HepG2 (cell line): ENCODE results near the gene RPS6KA2. TPM values are rescaled to one million over a fixed set of nuclear protein-coding genes. Genes with fewer than 3 reads are reported as not detected.

ENCODE experiments used
- ATAC-seq: fragments of 200-7000 bp; cut with Tn5 transposase; 3 replicates; pipeline ENCODE4 v1.9.1; 2020; ENCODE audit warnings: mild to moderate bottlenecking, moderate library complexity
- BruUV-seq: library from RNA; stranded (reverse); fragments of 400-500 nt; replicated peaks from 2 replicates; lab custom pipeline; 2021; lab: Mats Ljungman, UMichigan
- CTCF ChIA-PET: fragments of 300-600 bp; formaldehyde crosslinking; extraction: SDS; loops from one replicate; lab custom pipeline; 2021; ENCODE audit warnings: low total read pairs, inconsistent platforms, low intra/inter-chr PET ratio; lab: Yijun Ruan, JAX
- POLR2A ChIA-PET: fragments of 350-600 bp; sonication (Branson Sonifier 250); formaldehyde crosslinking; loops from one replicate; lab custom pipeline; 2020; ENCODE audit warnings: antibody characterized with exemption, inconsistent platforms; lab: Yijun Ruan, JAX
- DNase-seq: peaks from one replicate; pipeline ENCODE4 v3.0.0-alpha.2; 2015; ENCODE audit warnings: low spot score
- FAIRE-seq: peaks from 3 replicates; lab custom pipeline; 2011; peaks lifted over from hg19 to GRCh38; lab: Jason Lieb, UNC
- H2AFZ ChIP-seq: one replicate; pipeline ENCODE4 v1.6.1; 2011; ENCODE audit warnings: low read length, inconsistent platforms
- H3K27ac ChIP-seq: fragments of 300-600 bp; 3 replicates; pipeline ENCODE4 v1.8.0; 2011; ENCODE audit warnings: mixed run types, mild to moderate bottlenecking, mixed read lengths, low read length, inconsistent platforms; ENCODE audit not compliant: insufficient read depth; ENCODE audit errors: extremely low read length
- H3K27me3 ChIP-seq, 2 experiments: fragments of 200-600 bp in 1 of 2; 2 replicates in 1 of 2; 3 replicates in 1 of 2; pipeline versions ENCODE4 v1.6.0 to v1.8.0; 2011; ENCODE audit warnings: low read length in 2 of 2, mild to moderate bottlenecking in 2 of 2, moderate library complexity in 2 of 2, inconsistent platforms in 1 of 2; ENCODE audit not compliant: insufficient read depth in 2 of 2, control insufficient read depth in 1 of 2
- H3K36me3 ChIP-seq, 2 experiments: fragments of 200-600 bp in 1 of 2; replicated peaks in 1 of 2; 2 replicates in 1 of 2; 3 replicates in 1 of 2; pipeline versions ENCODE4 v1.5.1 to v1.8.0; 2011; ENCODE audit warnings: low read length in 2 of 2, inconsistent platforms in 1 of 2; ENCODE audit not compliant: insufficient read depth in 2 of 2, control insufficient read depth in 1 of 2
- H3K4me1 ChIP-seq: 2 replicates; pipeline ENCODE4 v1.5.1; 2012; ENCODE audit warnings: low read length, inconsistent platforms; ENCODE audit not compliant: insufficient read depth
- H3K4me2 ChIP-seq: 2 replicates; pipeline ENCODE4 v1.6.0; 2011; ENCODE audit warnings: low read depth, low read length, inconsistent platforms
- H3K4me3 ChIP-seq, 3 experiments: fragments of 200-600 bp in 1 of 3; sonication (generic), shearing (Covaris generic) in 1 of 3; replicated peaks in 1 of 3; 2 replicates each; pipeline ENCODE4 v1.5.1; 2011 to 2016; ENCODE audit warnings: low read length in 3 of 3, inconsistent platforms in 2 of 3, low read depth in 2 of 3, mild to moderate bottlenecking in 2 of 3, control low read depth in 1 of 3, mixed read lengths in 1 of 3; ENCODE audit not compliant: insufficient read depth in 1 of 3
- H3K79me2 ChIP-seq: one replicate; pipeline ENCODE4 v1.6.1; 2011; ENCODE audit warnings: low read length, inconsistent platforms; ENCODE audit not compliant: insufficient read depth
- H3K9ac ChIP-seq: 2 replicates; pipeline ENCODE4 v1.6.0; 2011; ENCODE audit warnings: mild to moderate bottlenecking, low read depth, low read length, inconsistent platforms; ENCODE audit not compliant: insufficient read depth
- H3K9me3 ChIP-seq: 2 replicates; pipeline ENCODE4 v1.5.1; 2012; ENCODE audit warnings: mild to moderate bottlenecking, low read length
- H4K20me1 ChIP-seq: 2 replicates; pipeline ENCODE4 v1.6.0; 2011; ENCODE audit warnings: inconsistent platforms, mild to moderate bottlenecking, low read length, moderate library complexity; ENCODE audit not compliant: insufficient read depth
- FOXP1 ChIP-seq, 2 experiments: fragments of 450-650 bp in 1 of 2; IDR thresholded peaks; 2 replicates each; pipeline ENCODE4 v1.6.1; 2017 to 2018; ENCODE audit warnings: antibody characterized with exemption in 1 of 2
- HMGA1 ChIP-seq: sonication (generic); formaldehyde crosslinking; conservative IDR thresholded peaks from 2 replicates; pipeline ENCODE4 v1.4.0; 2020; ENCODE audit warnings: missing genetic modification reagents
- HNRNPLL ChIP-seq: fragments of 200-400 bp; formaldehyde crosslinking; IDR thresholded peaks from 2 replicates; pipeline ENCODE4 v1.6.1; 2017; ENCODE audit warnings: mild to moderate bottlenecking, low read depth, low read length; ENCODE audit not compliant: poor library complexity, severe bottlenecking
- HOXA5 ChIP-seq: sonication (generic); formaldehyde crosslinking; IDR thresholded peaks from 2 replicates; pipeline ENCODE4 v1.4.0; 2020; ENCODE audit warnings: missing genetic modification reagents
- JDP2 ChIP-seq: sonication (generic); formaldehyde crosslinking; IDR thresholded peaks from 2 replicates; pipeline ENCODE4 v1.8.1; 2022; ENCODE audit warnings: missing genetic modification reagents, borderline replicate concordance
- MEIS1 ChIP-seq: sonication (generic); formaldehyde crosslinking; IDR thresholded peaks from 2 replicates; pipeline ENCODE4 v1.9.0; 2021; ENCODE audit warnings: mild to moderate bottlenecking, missing genetic modification reagents, moderate library complexity, borderline replicate concordance
- MEIS2 ChIP-seq: sonication (generic); formaldehyde crosslinking; IDR thresholded peaks from 2 replicates; pipeline ENCODE4 v1.9.0; 2021; ENCODE audit warnings: mild to moderate bottlenecking, missing genetic modification reagents
- NCOA5 ChIP-seq: sonication (generic); formaldehyde crosslinking; IDR thresholded peaks from 2 replicates; pipeline ENCODE4 v1.4.0; 2020; ENCODE audit warnings: missing genetic modification reagents
- SOX13 ChIP-seq, 3 experiments: fragments of 450-650 bp in 1 of 3; sonication (generic) in 1 of 3; formaldehyde crosslinking in 1 of 3; IDR thresholded peaks in 2 of 3; conservative IDR thresholded peaks in 1 of 3; 2 replicates each; pipeline versions ENCODE4 v1.5.0 to v1.6.1; 2016 to 2020; ENCODE audit warnings: antibody characterized with exemption in 1 of 3, mild to moderate bottlenecking in 1 of 3, missing compliant biosample characterization in 1 of 3, missing genetic modification reagents in 1 of 3, moderate library complexity in 1 of 3
- TBL1XR1 ChIP-seq: fragments of 150-350 bp; IDR thresholded peaks from 2 replicates; pipeline ENCODE4 v1.6.1; 2014; ENCODE audit warnings: borderline replicate concordance, low read length; ENCODE audit not compliant: partially characterized antibody
- ZNF232 ChIP-seq: sonication (generic); formaldehyde crosslinking; IDR thresholded peaks from 2 replicates; pipeline ENCODE4 v1.4.0; 2020; ENCODE audit warnings: missing genetic modification reagents, borderline replicate concordance
- ZNF234 ChIP-seq: sonication (generic); formaldehyde crosslinking; conservative IDR thresholded peaks from 2 replicates; pipeline ENCODE4 v1.5.1; 2020; ENCODE audit warnings: mild to moderate bottlenecking, missing genetic modification reagents
- ZNF263 ChIP-seq: sonication (generic); formaldehyde crosslinking; IDR thresholded peaks from 2 replicates; pipeline ENCODE4 v1.4.0; 2020; ENCODE audit warnings: missing genetic modification reagents
- ZNF335 ChIP-seq: sonication (generic); formaldehyde crosslinking; IDR thresholded peaks from 2 replicates; pipeline ENCODE4 v1.4.0; 2020; ENCODE audit warnings: missing genetic modification reagents
- ZNF713 ChIP-seq: sonication (generic); formaldehyde crosslinking; IDR thresholded peaks from 2 replicates; pipeline ENCODE4 v1.4.0; 2020; ENCODE audit warnings: mild to moderate bottlenecking, missing genetic modification reagents
- WGBS: methylation state at CpG from one replicate; pipeline ENCODE4 v1.1.6; 2017; ENCODE audit warnings: low lambda C conversion rate; 5-methylcytosine and 5-hydroxymethylcytosine counted together
- in situ Hi-C: cut with HindIII; loops from 2 replicates; pipeline ENCODE4 v1.10.0; 2017; ENCODE audit warnings: low pct_unique_long_range_greater_than_20kb; ENCODE audit not compliant: extremely low pct_ligation_motif_present
- intact Hi-C: fragments of 100-400 bp; cut with micrococcal nuclease; formaldehyde crosslinking; loops from one replicate; pipeline ENCODE4 v1.10.0; 2022; ENCODE audit not compliant: unreplicated experiment
- polyA plus RNA-seq, 8 experiments: library from polyadenylated mRNA; depleted of rRNA in 3 of 8; stranded (reverse) in 7 of 8; unstranded in 1 of 8; fragments of >200 nt; fragmentation: Illumina TruSeq in 4 of 8; extraction: Trizol in 4 of 8; gene quantifications; 2 replicates each; pipeline versions ENCODE4 v1.2.1 to v1.2.3, GENCODE V29; 2011 to 2016; ENCODE audit warnings: low read depth in 4 of 8, missing spikeins in 1 of 8, mixed read lengths in 1 of 8; ENCODE audit not compliant: insufficient read depth in 1 of 8
- total RNA-seq, 5 experiments: library from RNA; depleted of rRNA; stranded (reverse); fragments of >200 nt; fragmentation: Illumina TruSeq; extraction: Trizol; gene quantifications; 2 replicates each; pipeline ENCODE4 v1.2.3, GENCODE V29; 2016; ENCODE audit warnings: low read depth in 1 of 5
- TF ChIP-seq, protein P1 (sequence below): IDR thresholded peaks from 2 replicates; pipeline ENCODE4 v1.6.1; 2012; ENCODE audit warnings: low read length, improper control_type of control experiment

The RPS6KA2 gene
- total and polyA plus RNA-seq, 2 of the 13 experiments (the other 11 are each of a cell fraction or from before 2014, with no cell fraction given): 0.22 to 0.38 TPM

- TF ChIP-seq, protein P1, sequence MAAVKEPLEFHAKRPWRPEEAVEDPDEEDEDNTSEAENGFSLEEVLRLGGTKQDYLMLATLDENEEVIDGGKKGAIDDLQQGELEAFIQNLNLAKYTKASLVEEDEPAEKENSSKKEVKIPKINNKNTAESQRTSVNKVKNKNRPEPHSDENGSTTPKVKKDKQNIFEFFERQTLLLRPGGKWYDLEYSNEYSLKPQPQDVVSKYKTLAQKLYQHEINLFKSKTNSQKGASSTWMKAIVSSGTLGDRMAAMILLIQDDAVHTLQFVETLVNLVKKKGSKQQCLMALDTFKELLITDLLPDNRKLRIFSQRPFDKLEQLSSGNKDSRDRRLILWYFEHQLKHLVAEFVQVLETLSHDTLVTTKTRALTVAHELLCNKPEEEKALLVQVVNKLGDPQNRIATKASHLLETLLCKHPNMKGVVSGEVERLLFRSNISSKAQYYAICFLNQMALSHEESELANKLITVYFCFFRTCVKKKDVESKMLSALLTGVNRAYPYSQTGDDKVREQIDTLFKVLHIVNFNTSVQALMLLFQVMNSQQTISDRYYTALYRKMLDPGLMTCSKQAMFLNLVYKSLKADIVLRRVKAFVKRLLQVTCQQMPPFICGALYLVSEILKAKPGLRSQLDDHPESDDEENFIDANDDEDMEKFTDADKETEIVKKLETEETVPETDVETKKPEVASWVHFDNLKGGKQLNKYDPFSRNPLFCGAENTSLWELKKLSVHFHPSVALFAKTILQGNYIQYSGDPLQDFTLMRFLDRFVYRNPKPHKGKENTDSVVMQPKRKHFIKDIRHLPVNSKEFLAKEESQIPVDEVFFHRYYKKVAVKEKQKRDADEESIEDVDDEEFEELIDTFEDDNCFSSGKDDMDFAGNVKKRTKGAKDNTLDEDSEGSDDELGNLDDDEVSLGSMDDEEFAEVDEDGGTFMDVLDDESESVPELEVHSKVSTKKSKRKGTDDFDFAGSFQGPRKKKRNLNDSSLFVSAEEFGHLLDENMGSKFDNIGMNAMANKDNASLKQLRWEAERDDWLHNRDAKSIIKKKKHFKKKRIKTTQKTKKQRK: no peak
Measured at GRCh38 chr6:166541366-166541765, 85.7 kb downstream of the RPS6KA2 start (continued).

DNA sequence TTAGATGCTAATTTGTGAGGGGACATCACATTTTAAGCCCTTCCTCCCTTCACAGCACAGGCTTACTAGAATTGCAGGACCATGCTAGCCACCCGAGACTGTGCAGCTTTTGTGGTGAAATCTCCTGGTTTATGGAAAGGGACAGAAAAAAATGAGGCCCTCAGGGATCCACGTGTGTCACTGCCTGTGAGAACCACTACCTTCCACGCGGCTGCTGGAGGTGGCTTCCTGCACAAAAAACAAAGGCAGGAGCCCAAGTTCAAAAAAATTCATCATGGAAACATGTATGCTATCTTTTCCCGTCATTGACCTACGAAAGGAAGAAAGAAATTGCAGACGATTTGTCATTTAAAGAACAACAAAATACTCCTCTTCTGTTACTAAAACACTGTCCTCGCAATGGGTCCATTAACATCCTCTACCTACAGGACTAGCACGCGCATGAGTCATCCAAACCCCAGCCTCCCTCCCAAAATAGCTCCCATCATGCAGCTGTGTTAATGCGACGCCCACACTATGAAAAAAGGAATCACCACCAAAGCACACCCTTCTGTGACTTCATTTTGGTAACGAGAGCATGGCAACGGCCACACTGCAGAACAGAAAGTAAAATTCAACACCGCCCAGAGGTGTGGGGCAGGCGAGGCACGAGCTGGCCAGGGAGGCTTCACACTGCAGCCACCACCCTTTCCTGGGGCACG is 86.3 kb downstream of the RPS6KA2 start:
- no peak for FAIRE-seq
- in situ Hi-C loops: no loop called here
- CTCF ChIA-PET: no interaction called here

More for the DNA sequence above, 86.3 kb downstream of the RPS6KA2 start:
- H3K79me2 ChIP-seq: no peaks in the 10 kb centered on the region
- H3K9me3 ChIP-seq: no peaks in the 10 kb centered on the region
- DNase-seq: no peak
- no peaks in the 10 kb centered on the region for H3K36me3 ChIP-seq
- H3K27me3 ChIP-seq: peaks cover 6 to 88% of the 10 kb centered on the region in 2 experiments
- no peak; the same call in 2 of the 3 replicates for ATAC-seq
- H3K9ac ChIP-seq: no peak overlapping the region
- WGBS: 29% methylated on average over 18 of the region's 18 CpGs
- no peak overlapping the region for H3K4me3 ChIP-seq
- POLR2A ChIA-PET: no interaction called here
- no peaks in the 10 kb centered on the region; the same call in 1 of the 2 replicates for H4K20me1 ChIP-seq
- no peak for TF ChIP-seq HNRNPLL
- TF ChIP-seq MEIS2 (CRISPR knock-in tag): no peak
- TF ChIP-seq ZNF234: no peak
- no peak for TF ChIP-seq FOXP1 (IDR thresholded peaks at IDR 0.05)
- TF ChIP-seq FOXP1 (CRISPR knock-in tag; IDR thresholded peaks at IDR 0.05): no peak
- TF ChIP-seq HOXA5 (CRISPR knock-in tag): no peak
- TF ChIP-seq ZNF232 (CRISPR knock-in tag): no peak
- no peak for TF ChIP-seq ZNF263
- TF ChIP-seq NCOA5 (CRISPR knock-in tag): no peak
- no peak for TF ChIP-seq SOX13 (IDR thresholded peaks at IDR 0.05)
- TF ChIP-seq SOX13 (CRISPR knock-in tag; conservative IDR thresholded peaks at IDR 0.05 in 1 of 2, IDR thresholded peaks at IDR 0.05 in 1 of 2): no peak
- no peak for TF ChIP-seq MEIS1
- no peak for TF ChIP-seq ZNF713 (CRISPR knock-in tag)
- TF ChIP-seq TBL1XR1: no peak
- no peak for TF ChIP-seq JDP2 (CRISPR knock-in tag)
- no peak for TF ChIP-seq ZNF335 (CRISPR knock-in tag)
- no peak for TF ChIP-seq HMGA1 (CRISPR knock-in tag)
- no peaks in the 10 kb centered on the region for H3K4me1 ChIP-seq
- intact Hi-C loops: no loop called here
- H3K27ac ChIP-seq: no peak overlapping the region
- BruUV-seq: no TSS peak
- H3K4me2 ChIP-seq: no peak overlapping the region
- H2AFZ ChIP-seq: no peak overlapping the region
